Mesothelial cell of epicardium (in vitro differentiated cells): ENCODE results near the gene TMCO4. TPM values are rescaled to one million over a fixed set of nuclear protein-coding genes. Genes with fewer than 3 reads are reported as not detected.
"Not testable (repeated sequence)": the region's sequence is repeated elsewhere in the genome, so short reads cannot be mapped to it uniquely, and the experiment has no call there.

ENCODE experiments used
- DNase-seq, 2 experiments: peaks; one replicate each; pipeline ENCODE4 v3.0.0; 2021; ENCODE audit warnings: low spot score in 2 of 2; ENCODE audit not compliant: unreplicated experiment in 2 of 2
- H3K27ac Mint-ChIP-seq: 2 replicates; pipeline ENCODE4 v1.8.0; 2021; ENCODE audit warnings: mixed read lengths
- H3K27me3 Mint-ChIP-seq: 2 replicates; pipeline ENCODE4 v1.8.0; 2021; ENCODE audit warnings: low read depth, mixed read lengths
- H3K36me3 Mint-ChIP-seq: 2 replicates; pipeline ENCODE4 v1.8.0; 2021; ENCODE audit warnings: mixed read lengths
- H3K4me1 Mint-ChIP-seq: 2 replicates; pipeline ENCODE4 v1.8.0; 2021; ENCODE audit warnings: mixed read lengths
- H3K4me3 Mint-ChIP-seq: 2 replicates; pipeline ENCODE4 v1.8.0; 2021; ENCODE audit warnings: mild to moderate bottlenecking, moderate library complexity, mixed read lengths
- H3K9me3 Mint-ChIP-seq: 2 replicates; pipeline ENCODE4 v1.8.0; 2021; ENCODE audit warnings: mixed read lengths
- total RNA-seq: library from RNA; stranded (reverse); gene quantifications from 3 replicates; pipeline ENCODE4 v1.2.1, GENCODE V29; 2021
- TF ChIP-seq, protein P1 (sequence below): fragments of 200-600 bp; sonication (generic); IDR thresholded peaks from one replicate; pipeline ENCODE4 v1.5.0; 2021; ENCODE audit warnings: antibody characterized with exemption; ENCODE audit not compliant: unreplicated experiment

Gene TMCO4
- total RNA-seq, result 19.4 to 23.1 TPM (median 21.4 TPM) in 3 replicates

DNA sequence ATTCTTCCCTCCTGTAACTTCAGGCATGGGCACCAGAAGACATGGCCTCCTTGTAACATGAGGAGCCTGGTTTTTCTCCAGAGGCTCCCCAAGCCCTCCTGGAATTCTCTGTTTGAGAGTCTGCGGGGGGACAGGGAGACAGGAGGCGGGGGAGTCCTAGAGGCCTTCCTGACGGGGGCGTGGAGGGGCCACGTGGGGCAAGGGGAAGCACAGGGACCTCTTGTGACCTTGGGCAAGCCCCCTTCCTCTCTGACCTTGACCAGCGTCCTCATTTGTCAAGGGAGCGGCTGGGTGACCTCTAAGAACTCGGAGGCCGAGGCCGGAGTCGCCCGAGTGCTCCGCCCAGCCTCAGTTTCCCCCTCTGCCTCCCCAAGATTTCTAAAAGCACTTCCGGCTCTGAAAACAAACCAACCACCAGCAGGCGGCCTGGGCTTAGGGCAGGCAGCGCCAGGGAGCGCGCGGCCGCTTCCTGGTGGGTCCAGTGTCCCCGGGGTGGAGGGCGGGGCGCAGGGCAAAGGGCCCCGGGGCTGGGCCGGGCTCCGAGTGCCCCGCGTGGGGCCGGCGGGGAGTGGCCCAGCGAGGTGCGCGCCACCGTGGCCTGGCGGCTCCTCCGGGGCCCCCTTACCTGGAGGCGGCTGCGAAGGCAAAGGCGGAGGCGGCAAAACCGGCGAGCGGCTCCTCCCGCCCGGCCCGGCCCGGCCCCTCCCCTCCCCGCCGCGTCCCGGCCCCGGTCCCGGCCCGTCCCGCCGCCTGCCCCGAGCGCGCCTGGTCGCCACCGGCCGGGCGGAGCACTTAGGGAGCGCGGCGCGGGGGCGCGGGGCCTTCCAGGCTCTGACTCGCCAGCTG, at the start of gene TMCO4:
TMCO4 (minus strand) TSS at position 687 of the 846 bp plus-strand sequence. CDS start 19,158 bp downstream, outside the sequence.
- TF ChIP-seq, protein P1, sequence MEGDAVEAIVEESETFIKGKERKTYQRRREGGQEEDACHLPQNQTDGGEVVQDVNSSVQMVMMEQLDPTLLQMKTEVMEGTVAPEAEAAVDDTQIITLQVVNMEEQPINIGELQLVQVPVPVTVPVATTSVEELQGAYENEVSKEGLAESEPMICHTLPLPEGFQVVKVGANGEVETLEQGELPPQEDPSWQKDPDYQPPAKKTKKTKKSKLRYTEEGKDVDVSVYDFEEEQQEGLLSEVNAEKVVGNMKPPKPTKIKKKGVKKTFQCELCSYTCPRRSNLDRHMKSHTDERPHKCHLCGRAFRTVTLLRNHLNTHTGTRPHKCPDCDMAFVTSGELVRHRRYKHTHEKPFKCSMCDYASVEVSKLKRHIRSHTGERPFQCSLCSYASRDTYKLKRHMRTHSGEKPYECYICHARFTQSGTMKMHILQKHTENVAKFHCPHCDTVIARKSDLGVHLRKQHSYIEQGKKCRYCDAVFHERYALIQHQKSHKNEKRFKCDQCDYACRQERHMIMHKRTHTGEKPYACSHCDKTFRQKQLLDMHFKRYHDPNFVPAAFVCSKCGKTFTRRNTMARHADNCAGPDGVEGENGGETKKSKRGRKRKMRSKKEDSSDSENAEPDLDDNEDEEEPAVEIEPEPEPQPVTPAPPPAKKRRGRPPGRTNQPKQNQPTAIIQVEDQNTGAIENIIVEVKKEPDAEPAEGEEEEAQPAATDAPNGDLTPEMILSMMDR, result no peak
- DNase-seq, result peak in 1 of 2 experiments; percentile 51
- Mint-ChIP-seq H3K9me3 (no peaks in the 10 kb centered on the region), H3K36me3 (peaks cover 3% of the 10 kb centered on the region), H3K27me3 (peaks cover 4% of the 10 kb centered on the region), H3K27ac (peak within 1 kb of the TSS; percentile 74), H3K4me3 (peak within 1 kb of the TSS; percentile 68), H3K4me1 (peaks cover 16% of the 10 kb centered on the region)

DNA sequence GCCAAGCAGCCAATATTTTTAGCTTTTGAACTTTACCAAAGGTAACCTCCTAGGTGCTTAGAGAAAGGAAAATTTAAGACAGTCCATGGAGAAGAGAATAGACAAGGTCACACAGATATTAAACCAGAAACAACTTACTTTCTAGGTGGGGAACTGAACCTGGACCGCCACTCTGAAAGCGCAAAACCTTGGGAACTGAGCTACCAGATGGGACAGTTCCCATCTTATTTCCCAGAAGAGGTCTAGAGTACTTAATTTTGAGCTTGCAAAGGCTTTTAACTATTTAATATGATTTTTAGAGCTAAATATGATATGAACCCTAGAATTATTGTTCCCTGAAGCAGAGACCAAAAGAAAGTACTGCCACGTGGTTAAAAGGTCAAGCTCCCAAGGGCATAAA, 49.6 kb upstream of the TMCO4 start:
- peaks cover 21% of the 10 kb centered on the region for H3K4me1 Mint-ChIP-seq
- not testable (repeated sequence) for H3K4me3 Mint-ChIP-seq, H3K27ac Mint-ChIP-seq, H3K27me3 Mint-ChIP-seq, H3K9me3 Mint-ChIP-seq, DNase-seq, H3K36me3 Mint-ChIP-seq

DNA sequence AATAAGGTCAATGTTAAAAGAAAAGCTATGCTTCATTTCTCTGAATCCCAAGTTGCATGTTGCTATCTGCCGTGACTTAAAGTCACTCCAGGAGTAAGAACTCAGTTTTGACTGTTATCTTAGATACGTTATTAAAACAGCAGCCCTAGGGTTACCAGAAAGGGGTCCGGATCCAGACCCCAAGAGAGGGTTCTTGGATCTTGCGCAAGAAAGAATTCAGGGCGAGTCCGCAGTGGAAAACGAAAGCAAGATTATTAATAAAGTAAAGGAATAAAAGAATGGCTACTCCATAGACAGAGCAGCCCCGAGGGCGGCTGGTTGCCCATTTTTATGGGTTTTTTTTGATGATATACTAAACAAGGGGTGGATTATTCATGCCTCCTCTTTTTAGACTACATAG, 47.6 kb upstream of the TMCO4 start:
- not testable (repeated sequence) for DNase-seq, H3K4me3 Mint-ChIP-seq, H3K27me3 Mint-ChIP-seq, H3K36me3 Mint-ChIP-seq, H3K27ac Mint-ChIP-seq, H3K9me3 Mint-ChIP-seq
- H3K4me1 Mint-ChIP-seq, result peaks cover 21% of the 10 kb centered on the region

DNA sequence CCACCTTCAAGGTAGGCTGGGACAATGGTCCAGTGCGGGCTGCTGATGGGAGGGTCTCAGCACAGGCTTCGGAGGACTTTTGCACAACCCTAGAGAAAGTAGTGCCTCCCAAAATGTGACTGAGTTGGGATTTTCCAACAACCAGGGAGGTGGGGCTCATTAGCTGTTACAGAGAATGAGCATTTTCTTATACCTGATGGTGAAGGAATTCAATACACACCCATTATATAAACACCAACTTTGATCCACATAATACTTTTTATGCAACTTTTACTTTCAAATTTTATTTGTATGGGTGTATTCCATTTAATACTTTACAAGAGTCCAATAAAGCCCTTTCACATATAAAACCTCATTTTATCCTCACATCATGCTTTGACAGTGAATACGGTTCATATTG, 46.6 kb upstream of the TMCO4 start:
- TF ChIP-seq, protein P1, result no peak
- H3K36me3 Mint-ChIP-seq, result no peaks in the 10 kb centered on the region
- H3K27ac Mint-ChIP-seq, result no peak overlapping the region
- no peak for DNase-seq
- H3K4me1 Mint-ChIP-seq, result peaks cover 21% of the 10 kb centered on the region
- no peak overlapping the region for H3K4me3 Mint-ChIP-seq
- no peaks in the 10 kb centered on the region for H3K27me3 Mint-ChIP-seq
- H3K9me3 Mint-ChIP-seq, result no peaks in the 10 kb centered on the region

DNA sequence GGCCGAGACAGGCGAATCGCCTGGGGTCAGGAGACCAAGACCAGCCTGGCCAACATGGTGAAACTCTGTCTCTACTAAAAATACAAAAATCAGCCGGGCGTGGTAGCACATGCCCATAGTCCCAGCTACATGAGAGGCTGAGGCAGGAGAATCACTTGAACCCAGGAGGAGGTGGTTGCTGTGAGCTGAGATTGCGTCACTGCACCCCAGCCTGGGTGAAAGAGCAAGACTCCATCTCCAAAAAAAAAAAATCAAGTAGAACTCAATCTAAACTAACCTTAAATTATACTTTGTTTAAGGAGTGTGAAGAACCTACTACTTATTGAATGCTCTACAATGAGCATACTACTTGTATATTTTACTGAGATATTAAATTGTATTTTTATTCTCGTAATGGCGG, 45.8 kb upstream of the TMCO4 start:
- H3K27me3 Mint-ChIP-seq, result no peaks in the 10 kb centered on the region
- no peaks in the 10 kb centered on the region for H3K36me3 Mint-ChIP-seq
- H3K9me3 Mint-ChIP-seq, result no peaks in the 10 kb centered on the region
- no peak overlapping the region for H3K4me3 Mint-ChIP-seq
- H3K27ac Mint-ChIP-seq, result no peak overlapping the region
- no peak for DNase-seq
- TF ChIP-seq, protein P1, result no peak
- peaks cover 21% of the 10 kb centered on the region for H3K4me1 Mint-ChIP-seq

DNA sequence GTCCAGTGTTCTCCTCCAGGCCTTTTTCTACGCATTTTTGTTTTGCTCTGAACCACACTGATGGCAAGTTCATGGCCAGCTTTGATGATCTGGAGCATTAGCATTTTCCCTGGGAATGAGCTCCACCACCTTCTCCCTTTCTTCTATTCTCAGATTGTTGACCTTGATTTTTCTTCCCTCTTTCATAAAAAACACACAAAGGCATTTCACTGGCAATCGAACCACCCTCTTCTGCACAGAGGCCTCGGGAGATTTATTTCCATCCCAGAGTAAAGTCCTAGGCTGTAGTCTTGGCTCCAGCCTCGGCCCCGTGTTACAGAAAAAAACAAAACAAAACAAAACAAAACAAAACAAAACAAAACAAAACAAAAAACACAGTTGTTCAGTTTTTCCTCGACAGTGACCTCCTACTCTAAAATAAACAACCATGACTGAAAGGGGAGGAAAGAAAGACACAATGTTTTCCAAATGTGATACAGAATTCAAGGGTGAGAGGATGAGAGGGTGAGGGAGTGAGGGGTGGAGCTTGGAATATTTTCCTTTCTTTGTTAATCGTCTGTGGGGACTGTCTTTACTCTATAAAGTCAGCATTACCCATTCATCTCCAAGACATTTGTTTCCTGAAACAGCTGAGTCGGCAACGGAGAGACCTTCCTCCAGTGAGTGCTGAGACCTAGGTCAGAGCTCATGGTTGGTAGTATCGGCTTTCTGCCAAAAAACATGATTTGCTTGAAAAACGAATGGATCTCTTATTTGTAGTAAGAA, 45.2 kb upstream of the TMCO4 start:
- no peaks in the 10 kb centered on the region for H3K27me3 Mint-ChIP-seq
- H3K4me3 Mint-ChIP-seq, result no peak overlapping the region
- DNase-seq, result no peak
- no peaks in the 10 kb centered on the region for H3K9me3 Mint-ChIP-seq
- no peaks in the 10 kb centered on the region for H3K36me3 Mint-ChIP-seq
- H3K27ac Mint-ChIP-seq, result peak overlapping the region; percentile 11
- TF ChIP-seq, protein P1, result no peak
- H3K4me1 Mint-ChIP-seq, result peaks cover 15% of the 10 kb centered on the region
